Measurements from ENCODE around the gene SBF2. TPM values are rescaled to one million over a fixed set of nuclear protein-coding genes. Genes with fewer than 3 reads are reported as not detected.

The SBF2 gene
- total RNA-seq, 1 experiment from 2014 or later, result 30.2 TPM

GRCh38 chr11:10109806-10110205 is 184.2 kb downstream of the SBF2 start:
- TF ChIP-seq, protein P1, sequence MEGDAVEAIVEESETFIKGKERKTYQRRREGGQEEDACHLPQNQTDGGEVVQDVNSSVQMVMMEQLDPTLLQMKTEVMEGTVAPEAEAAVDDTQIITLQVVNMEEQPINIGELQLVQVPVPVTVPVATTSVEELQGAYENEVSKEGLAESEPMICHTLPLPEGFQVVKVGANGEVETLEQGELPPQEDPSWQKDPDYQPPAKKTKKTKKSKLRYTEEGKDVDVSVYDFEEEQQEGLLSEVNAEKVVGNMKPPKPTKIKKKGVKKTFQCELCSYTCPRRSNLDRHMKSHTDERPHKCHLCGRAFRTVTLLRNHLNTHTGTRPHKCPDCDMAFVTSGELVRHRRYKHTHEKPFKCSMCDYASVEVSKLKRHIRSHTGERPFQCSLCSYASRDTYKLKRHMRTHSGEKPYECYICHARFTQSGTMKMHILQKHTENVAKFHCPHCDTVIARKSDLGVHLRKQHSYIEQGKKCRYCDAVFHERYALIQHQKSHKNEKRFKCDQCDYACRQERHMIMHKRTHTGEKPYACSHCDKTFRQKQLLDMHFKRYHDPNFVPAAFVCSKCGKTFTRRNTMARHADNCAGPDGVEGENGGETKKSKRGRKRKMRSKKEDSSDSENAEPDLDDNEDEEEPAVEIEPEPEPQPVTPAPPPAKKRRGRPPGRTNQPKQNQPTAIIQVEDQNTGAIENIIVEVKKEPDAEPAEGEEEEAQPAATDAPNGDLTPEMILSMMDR (conservative IDR thresholded peaks at IDR 0.05), result no peak
- no peak overlapping the region for H3K18ac ChIP-seq (ENCODE audit: insufficient read length, low read depth, low read length)
- H3K79me1 ChIP-seq (ENCODE audit: insufficient read depth, low read depth, low read length, poor library complexity, severe bottlenecking), result no peaks in the 10 kb centered on the region
- Mint-ChIP-seq H3K27ac (peak overlapping the region; percentile 42 to 85 (median 58); a peak in 5 of 7 replicates), H3K36me3 (ENCODE audit: insufficient read depth in 1 of 3, low read depth in 3 of 3) (peaks cover 0 to 7% (median 3%) of the 10 kb centered on the region in 3 experiments; a peak in 4 of 7 replicates), H3K4me1 (peaks cover 17 to 18% of the 10 kb centered on the region in 2 experiments), H3K4me3 (no peak overlapping the region), H3K9me3 (peaks cover 3 to 4% of the 10 kb centered on the region in 2 experiments; a peak in 2 of 5 replicates), H3K27me3 (ENCODE audit: low read depth) (no peaks in the 10 kb centered on the region)
- no peak overlapping the region for H2BK5ac ChIP-seq (ENCODE audit: insufficient read length, low read length)
- H3K27ac ChIP-seq (ENCODE audit: insufficient read length, low read depth, low read length), result no peak overlapping the region
- no peak overlapping the region for H3K9ac ChIP-seq (ENCODE audit: extremely low read depth, insufficient read length, low read length)
- no peak overlapping the region for H3K56ac ChIP-seq (ENCODE audit: insufficient read length, low read depth, low read length)
- no peaks in the 10 kb centered on the region; the same call in 1 of the 2 replicates for H3K4me1 ChIP-seq (ENCODE audit: insufficient read depth, low read length)
- no peak overlapping the region for H3K4me2 ChIP-seq (ENCODE audit: insufficient read depth, insufficient read length, low read length)
- no peaks in the 10 kb centered on the region for H3K9me3 ChIP-seq (ENCODE audit: control insufficient read depth, low read depth, low read length)
- no peak for DNase-seq
- no peak overlapping the region for H2AFZ ChIP-seq (ENCODE audit: low read length)
- H4K91ac ChIP-seq (ENCODE audit: insufficient read length, low read depth, low read length), result no peak overlapping the region
- no peak overlapping the region for H3T11ph ChIP-seq (ENCODE audit: low read length)
- no peak overlapping the region for H2BK120ac ChIP-seq (ENCODE audit: low read depth, low read length, poor library complexity, severe bottlenecking)
- no peak overlapping the region for H3K14ac ChIP-seq (ENCODE audit: insufficient read depth, low read length)
- no peaks in the 10 kb centered on the region for H3K23me2 ChIP-seq (ENCODE audit: insufficient read length, low read depth, low read length, poor library complexity, severe bottlenecking)
- H2AK5ac ChIP-seq (ENCODE audit: insufficient read length, low read length), result no peak overlapping the region
- H2BK12ac ChIP-seq (ENCODE audit: insufficient read length, low read depth, low read length), result no peak overlapping the region
- H3K23ac ChIP-seq (ENCODE audit: insufficient read length, low read depth, low read length), result no peak overlapping the region
- no peaks in the 10 kb centered on the region for H3K27me3 ChIP-seq (ENCODE audit: insufficient read depth, low read length)
- no CpG with 5 or more reads among the region's 1 CpG for WGBS (ENCODE audit: extremely low coverage, insufficient read length, low lambda C conversion rate)
- no peaks in the 10 kb centered on the region; the same call in 1 of the 2 replicates for H3K79me2 ChIP-seq (ENCODE audit: insufficient read depth, low read length)
- H2BK20ac ChIP-seq (ENCODE audit: low read depth, low read length, poor library complexity, severe bottlenecking), result no peak overlapping the region
- no peak overlapping the region for H2BK15ac ChIP-seq (ENCODE audit: low read depth, low read length)
- H4K5ac ChIP-seq (ENCODE audit: insufficient read length, low read depth, low read length), result no peak overlapping the region
- H3K4ac ChIP-seq (ENCODE audit: low read depth, low read length), result no peak overlapping the region
- no peaks in the 10 kb centered on the region for H4K20me1 ChIP-seq (ENCODE audit: control insufficient read depth, insufficient read depth, insufficient read length)
- no peak overlapping the region for H4K8ac ChIP-seq (replicated peaks; ENCODE audit: insufficient read length, low read depth, low read length)

All from H9 (cell line).